GM18505 (cell line): ENCODE results near the gene SORCS3.

ENCODE experiments used
- ATAC-seq: cut with Tn5 transposase; IDR thresholded peaks from one replicate; pipeline ENCODE4 v1.9.1; 2021; ENCODE audit not compliant: unreplicated experiment
- POLR2A ChIP-seq: IDR thresholded peaks from 4 replicates; pipeline ENCODE4 v1.6.1; 2011; ENCODE audit warnings: borderline replicate concordance; ENCODE audit not compliant: insufficient read depth, insufficient read length; ENCODE audit errors: extremely low read depth

SORCS3 gene

GRCh38 chr10:105259201-105259600 lies 618.1 kb downstream of the SORCS3 start:
- no peak for TF ChIP-seq POLR2A
- no peak for ATAC-seq

DNA sequence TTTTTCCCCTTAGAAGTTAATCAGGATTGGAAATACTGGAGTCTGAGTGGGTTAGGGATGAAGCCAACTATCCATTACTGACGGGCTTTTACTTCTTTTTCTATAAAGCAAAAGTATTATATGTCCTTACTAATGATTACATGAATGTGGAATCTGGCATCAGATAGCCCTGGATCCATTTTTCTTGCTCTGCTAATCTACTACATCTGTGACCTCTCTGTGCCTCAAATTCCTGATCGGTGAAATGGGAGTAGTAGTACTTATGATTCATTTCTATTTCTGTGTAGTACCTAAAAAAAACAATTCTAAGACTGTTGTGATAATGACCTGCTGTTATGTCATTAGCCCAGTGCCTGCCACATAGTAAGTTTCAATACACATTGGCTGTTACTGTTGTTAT lies 621.6 kb downstream of the SORCS3 start:
- ATAC-seq, result no peak
- no peak for TF ChIP-seq POLR2A

GRCh38 chr10:105266966-105267539 lies 626.0 kb downstream of the SORCS3 start:
- ATAC-seq, result no peak

DNA sequence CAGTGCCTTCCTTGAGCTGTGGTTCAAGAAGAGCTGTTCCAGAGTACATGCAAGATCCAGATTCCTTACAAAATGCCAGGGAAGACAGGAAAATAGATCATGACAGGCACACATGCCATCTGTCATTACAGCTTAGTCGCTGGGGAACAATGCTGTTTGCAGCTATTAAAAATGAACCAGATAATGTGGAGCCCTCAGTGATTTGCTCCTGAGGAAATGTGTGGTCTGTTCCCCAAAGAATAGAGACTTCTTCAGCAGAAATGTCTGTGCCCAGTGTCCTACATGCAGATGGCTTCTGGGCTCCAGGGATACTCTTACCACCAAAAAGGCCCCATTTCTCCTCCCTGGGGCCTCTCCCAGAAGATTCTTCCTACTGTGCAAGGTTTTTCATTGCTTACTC lies 627.9 kb downstream of the SORCS3 start:
- no peak for TF ChIP-seq POLR2A

More at GRCh38 chr10:105266966-105267539, 626.0 kb downstream of the SORCS3 start:
- no peak for TF ChIP-seq POLR2A

GRCh38 chr10:105269689-105270088 lies 628.6 kb downstream of the SORCS3 start:
- ATAC-seq, result no peak
- TF ChIP-seq POLR2A, result no peak

More for the DNA sequence above, 627.9 kb downstream of the SORCS3 start:
- ATAC-seq, result no peak

GRCh38 chr10:105274556-105275070 lies 633.5 kb downstream of the SORCS3 start:
- no peak for TF ChIP-seq POLR2A

GRCh38 chr10:105278439-105278838 lies 637.3 kb downstream of the SORCS3 start:
- no peak for TF ChIP-seq POLR2A
- no peak for ATAC-seq

More at GRCh38 chr10:105274556-105275070, 633.5 kb downstream of the SORCS3 start:
- no peak for ATAC-seq

GRCh38 chr10:105279101-105279500 lies 638.0 kb downstream of the SORCS3 start:
- ATAC-seq, result no peak
- no peak for TF ChIP-seq POLR2A

DNA sequence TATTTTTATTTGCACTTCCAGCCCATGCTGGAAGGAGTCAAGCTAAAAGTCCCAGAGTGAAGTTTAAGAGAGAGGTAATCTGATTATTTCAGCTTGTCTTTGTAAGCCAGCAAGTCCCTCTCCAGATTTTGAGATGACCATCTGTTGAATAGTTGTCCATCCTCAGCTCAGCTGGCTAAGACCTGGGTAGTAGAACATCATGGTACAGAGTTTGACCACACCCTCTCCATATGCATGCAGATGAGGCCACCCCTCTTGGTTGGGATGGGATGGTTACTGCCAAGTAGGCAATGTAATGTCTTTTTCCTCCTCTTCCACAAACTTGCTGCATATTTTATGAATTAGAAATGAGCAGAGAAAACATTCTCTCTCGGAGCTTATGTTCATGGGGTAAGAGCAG lies 639.8 kb downstream of the SORCS3 start:
- ATAC-seq, result no peak
- TF ChIP-seq POLR2A, result no peak

DNA sequence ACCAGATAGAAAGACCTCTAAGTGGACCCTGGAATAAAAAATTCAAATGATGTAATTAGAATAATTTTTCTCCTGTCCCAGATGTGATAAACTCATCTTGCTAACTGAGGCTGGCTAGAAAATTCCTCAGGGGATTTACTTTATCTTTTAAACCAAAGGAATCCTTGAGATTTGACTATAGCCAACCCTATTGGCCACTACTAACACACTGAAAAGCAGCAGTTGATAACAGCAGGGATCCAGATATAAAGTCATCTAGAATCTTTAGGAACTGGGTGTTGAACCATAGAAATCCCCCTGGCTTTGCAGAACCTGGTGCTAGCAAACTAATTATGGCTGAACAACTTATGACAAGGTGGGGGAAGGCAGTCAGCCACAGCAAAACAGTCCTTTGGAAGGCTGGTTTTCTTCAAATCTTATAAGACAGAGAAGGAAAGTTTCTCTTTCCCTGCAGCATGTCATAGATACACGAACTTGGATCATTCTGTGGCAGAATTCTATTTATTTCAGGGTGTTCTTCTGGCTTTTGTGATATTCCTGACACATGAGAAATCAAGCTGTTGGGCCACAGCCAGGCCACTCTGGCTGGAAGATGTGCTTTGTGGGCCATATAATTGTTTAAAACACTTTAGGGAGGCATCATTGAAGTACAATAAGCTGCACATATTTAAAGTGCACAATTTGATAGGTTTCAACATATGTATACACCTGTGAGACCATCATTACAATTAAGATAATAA lies 643.6 kb downstream of the SORCS3 start:
- ATAC-seq, result no peak
- no peak for TF ChIP-seq POLR2A

DNA sequence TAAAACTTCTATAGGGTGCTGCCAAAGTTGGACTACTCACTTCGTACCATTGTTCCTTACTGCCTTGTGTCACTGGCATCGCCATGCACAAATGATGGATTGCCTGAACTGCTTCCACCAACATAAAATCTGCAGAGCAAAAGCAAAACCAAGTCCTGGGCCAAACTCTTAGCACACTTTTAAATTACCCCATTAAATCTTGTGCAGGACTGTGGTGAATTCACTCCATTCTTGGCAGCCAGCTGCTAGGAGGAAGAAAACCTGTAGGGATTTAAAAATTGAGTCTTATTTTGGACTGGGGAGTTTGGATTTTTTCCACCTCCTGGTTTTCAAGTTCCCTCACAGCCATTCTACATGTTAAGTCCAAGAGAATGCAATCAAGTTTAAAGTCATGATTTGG lies 646.9 kb downstream of the SORCS3 start:
- ATAC-seq, result no peak

DNA sequence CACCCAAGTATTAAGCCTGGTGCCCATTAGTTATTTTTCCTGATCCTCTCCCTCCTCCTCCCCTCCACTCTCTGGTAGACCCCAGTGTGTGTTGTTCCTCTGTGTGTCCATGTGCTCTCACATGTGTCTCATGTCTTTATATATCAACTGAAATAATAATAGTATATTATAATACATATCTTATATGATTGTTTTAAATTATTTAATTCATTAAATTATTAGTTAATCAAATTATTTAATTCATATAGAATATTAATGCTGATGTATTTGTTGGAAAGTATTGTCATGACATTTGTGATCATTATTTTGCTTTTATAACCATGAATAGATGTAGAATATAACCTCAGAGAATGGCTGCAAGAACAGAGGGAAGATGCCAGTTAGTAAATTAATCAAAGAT lies 647.5 kb downstream of the SORCS3 start:
- TF ChIP-seq POLR2A, result no peak
- ATAC-seq, result no peak

More for the DNA sequence above, 646.9 kb downstream of the SORCS3 start:
- TF ChIP-seq POLR2A, result no peak

GRCh38 chr10:105291571-105291970 lies 650.5 kb downstream of the SORCS3 start:
- ATAC-seq, result no peak
- TF ChIP-seq POLR2A, result no peak

GRCh38 chr10:105292236-105292635 lies 651.1 kb downstream of the SORCS3 start:
- ATAC-seq, result no peak
- no peak for TF ChIP-seq POLR2A
